HG03045 (cell line): Measurements from ENCODE around the gene AP4M1.

Experiments used
- ATAC-seq: cut with Tn5 transposase; IDR thresholded peaks from one replicate; pipeline ENCODE4 v1.9.1; 2021; ENCODE audit warnings: mild to moderate bottlenecking, moderate library complexity; ENCODE audit not compliant: unreplicated experiment

The AP4M1 gene

DNA sequence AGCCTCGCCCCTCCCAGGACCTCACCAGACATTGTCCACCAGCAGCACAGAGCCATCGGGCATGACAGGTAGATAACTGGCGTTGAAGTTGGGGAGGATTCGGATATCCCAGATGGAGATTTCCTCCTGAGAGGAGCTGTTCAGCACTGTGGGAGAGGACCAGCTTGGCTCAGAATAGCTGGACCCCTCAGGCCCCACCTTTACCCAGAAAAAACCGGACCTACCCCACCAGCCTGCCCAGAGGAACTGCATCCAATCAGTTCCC lies 55.6 kb downstream of the AP4M1 start:
- ATAC-seq = no peak

DNA sequence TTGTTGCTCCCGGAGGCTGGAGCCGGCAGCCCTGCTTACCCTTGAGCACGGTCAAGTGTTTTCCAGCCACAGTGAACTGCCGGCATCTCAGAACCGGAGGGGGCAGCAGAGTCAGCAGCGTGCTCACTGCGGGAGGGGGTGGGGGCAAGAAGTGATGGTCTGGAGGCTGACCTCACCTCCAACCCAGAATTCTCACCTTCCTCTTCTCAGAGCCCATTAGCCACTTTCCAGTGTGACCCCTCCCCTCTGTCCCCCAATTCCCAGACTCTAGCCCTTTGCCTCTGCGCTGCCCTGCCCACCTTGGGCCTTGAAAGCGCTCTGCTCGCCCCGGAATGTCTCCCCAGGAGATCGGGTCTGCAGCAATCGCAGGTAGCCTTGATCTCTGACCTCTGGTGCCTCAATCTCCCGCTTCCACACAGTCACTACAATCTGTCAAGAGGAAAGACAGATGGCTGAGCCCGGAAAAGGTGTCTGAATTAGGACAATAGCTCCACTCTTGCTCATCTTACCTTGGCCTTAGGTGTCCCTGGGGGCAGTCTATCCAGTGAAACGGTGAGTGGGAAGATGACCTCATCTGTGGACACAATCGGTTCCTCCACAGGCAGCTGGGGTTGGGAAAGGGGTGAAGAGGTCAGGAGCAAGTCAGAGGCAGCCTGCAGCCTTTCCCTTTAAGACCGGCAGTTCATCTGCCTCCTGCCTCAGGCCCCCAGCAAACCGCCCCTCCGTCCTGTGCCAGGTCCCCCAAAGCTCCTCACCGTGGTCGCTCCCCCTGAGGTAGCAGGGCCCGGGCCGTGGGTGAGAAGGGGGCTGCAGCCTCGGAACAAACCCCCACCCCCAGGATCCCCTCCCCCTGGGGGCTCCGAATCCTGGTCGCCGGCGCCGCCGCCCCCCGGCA lies 56.1 kb downstream of the AP4M1 start:
- no peak for ATAC-seq
